Epithelial cell of prostate (primary cell): ENCODE data around the gene MYRIP.

Experiments
- DNase-seq: peaks from one replicate; pipeline ENCODE4 v3.0.0-alpha.2; 2011; ENCODE audit warnings: low read depth, low spot score
- H3K27ac ChIP-seq: fragments of 450-650 bp; 2 replicates; pipeline ENCODE4 v1.5.1; 2017; ENCODE audit warnings: mild to moderate bottlenecking

MYRIP gene

DNA sequence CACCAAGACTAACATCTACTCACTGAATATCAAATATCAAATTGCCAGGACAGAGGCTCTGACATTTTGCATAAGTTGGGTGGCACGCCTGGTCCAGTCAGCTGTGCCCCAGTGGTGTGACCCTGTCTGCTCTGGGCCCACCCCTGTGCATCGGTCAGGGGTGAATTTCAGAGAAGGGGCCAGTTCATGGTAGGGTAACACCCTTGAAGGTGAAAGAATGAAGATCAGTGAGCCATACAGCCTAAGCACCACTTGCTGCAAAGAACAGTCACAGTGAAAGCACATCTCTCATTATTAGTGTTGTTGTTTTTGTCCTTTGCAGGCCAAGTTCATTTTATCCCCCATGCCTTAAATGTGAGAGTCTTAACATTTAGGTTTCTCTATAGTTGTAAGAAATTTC, 86.8 kb downstream of the MYRIP start:
- DNase-seq: no peak
- no peak overlapping the region for H3K27ac ChIP-seq

DNA sequence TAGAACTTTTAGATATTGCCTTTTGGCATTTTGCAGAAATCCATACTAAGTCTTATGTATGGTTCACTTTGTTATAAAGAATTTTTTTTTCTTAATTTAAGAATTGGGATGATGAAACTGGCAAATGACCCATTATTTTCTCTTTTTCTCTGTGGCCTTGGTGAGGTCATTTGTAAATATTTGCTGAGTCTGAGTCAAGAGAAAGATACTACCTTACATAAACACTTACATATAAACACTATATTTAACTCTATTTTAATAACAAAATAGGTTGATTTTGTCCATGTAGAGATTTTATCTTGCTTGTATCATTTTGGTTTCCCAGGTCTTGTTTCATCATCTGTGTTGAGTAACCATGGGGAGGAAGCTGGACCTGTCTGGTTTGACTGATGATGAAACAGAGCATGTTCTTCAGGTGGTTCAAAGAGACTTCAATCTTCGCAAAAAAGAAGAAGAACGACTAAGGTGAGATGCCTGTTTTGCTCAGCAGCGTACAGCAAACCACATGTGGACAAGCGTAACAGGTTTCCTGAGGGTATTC, 91.1 kb downstream of the MYRIP start:
- H3K27ac ChIP-seq: no peak overlapping the region

DNA sequence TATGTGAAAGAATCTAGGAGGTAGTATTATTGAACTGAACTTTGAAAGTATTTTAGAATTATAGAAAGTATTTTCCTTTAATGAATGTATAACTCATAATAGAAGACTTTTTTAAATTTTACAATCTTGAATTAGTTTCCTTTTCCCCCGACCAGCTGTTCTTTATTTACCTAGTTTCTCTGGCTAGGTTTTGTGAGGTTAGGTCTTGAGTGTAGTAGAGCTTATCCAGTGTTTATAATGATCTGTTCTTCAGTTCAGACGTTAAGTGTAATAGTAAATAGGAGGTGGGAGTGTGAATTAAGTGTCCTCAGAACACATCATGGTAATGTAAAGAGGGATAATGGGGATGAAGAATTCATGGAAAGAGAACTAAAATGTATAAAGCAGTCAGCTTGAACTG, 93.8 kb downstream of the MYRIP start:
- no peak overlapping the region for H3K27ac ChIP-seq
- DNase-seq: no peak

More for the DNA sequence above, 91.1 kb downstream of the MYRIP start:
- no peak for DNase-seq

DNA sequence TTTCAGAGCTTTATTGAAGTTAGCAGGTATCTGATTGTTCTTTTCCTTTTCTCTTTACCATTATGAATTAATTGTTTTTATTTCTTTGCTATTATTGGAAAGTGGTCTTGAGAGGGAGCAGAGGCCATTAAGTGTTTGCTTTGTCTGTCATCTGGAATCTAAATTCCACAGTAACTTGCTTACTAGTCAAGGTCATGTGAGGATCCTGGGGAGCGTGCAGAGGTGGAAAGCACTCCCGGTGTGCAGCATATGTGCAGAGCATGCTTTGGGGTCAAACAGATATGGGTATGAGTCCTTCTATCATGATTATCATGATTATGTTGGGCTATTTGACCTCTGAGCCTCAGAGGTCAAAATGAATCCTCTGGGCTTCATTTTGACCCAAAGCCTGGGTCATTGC, 96.4 kb downstream of the MYRIP start:
- no peak overlapping the region for H3K27ac ChIP-seq
- DNase-seq: no peak

DNA sequence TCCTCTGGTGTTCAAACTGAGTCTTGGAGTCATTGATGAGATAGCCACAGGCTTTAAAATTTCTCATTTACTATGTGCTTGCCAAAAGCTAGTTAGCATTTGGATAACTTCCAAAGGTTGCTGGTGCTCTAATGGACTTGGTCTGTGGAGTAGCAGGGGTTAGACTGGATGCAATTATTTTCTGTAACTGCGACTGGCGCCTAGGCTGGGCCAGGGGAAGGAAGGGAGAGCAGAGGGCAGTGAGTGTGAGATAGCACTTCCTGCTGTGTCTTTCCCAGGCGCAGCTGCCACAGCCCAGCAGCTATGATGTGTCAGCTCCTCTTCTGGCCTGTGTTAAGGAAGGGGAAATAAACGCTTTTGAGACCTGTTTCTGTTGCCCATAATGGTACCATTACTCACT, 98.6 kb downstream of the MYRIP start:
- DNase-seq: no peak
- no peak overlapping the region for H3K27ac ChIP-seq

DNA sequence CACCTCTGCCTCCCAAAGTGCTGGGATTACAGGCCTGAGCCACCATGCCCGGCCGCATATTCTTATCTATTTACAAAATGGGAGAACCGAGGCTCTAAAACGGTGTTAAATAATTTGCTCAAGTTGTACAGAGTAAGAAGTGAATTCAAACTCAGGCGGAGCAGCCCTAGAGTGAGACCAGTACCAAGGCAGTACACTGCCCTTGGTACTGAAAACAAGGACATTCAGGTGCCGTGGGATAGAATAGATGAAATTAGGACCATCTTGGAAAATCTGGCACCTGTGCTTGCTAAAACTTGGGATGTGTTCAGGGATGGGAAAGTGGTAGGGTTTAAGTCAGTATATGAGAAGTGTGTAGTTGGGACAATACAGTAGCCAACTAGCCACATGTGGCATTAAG, 100.7 kb downstream of the MYRIP start:
- H3K27ac ChIP-seq: no peak overlapping the region
- no peak for DNase-seq

DNA sequence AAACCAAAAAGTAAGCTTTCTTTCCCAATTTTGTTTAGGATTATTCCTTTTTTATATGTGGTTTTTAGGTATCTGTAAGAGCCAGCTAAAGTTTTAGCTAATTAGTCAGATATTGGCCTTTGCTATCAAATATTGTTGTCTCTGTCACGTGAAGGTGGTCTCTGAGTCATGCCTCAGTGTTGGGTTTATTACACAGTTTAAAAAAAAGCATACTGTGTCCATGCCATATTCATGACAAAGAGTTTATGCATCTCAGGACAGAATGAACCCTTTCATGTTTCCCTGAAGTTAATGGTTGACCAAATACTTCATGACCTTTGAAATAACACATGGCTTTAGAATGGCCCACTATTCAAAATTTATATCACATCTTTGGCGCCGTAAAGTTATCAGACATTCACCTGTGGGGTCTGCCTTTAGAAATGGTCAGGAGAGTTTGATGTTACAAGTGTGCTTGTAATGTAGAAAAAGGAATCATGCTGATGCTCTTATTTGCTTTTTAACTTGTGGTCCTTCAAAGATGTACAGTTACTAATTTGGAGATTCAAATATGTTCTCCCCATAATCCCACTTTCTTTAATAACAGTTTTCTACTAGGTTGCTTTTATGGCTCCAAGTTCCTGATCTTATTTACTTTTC, 101.5 kb downstream of the MYRIP start:
- peak overlapping the region; percentile 15 for H3K27ac ChIP-seq
- DNase-seq: no peak

DNA sequence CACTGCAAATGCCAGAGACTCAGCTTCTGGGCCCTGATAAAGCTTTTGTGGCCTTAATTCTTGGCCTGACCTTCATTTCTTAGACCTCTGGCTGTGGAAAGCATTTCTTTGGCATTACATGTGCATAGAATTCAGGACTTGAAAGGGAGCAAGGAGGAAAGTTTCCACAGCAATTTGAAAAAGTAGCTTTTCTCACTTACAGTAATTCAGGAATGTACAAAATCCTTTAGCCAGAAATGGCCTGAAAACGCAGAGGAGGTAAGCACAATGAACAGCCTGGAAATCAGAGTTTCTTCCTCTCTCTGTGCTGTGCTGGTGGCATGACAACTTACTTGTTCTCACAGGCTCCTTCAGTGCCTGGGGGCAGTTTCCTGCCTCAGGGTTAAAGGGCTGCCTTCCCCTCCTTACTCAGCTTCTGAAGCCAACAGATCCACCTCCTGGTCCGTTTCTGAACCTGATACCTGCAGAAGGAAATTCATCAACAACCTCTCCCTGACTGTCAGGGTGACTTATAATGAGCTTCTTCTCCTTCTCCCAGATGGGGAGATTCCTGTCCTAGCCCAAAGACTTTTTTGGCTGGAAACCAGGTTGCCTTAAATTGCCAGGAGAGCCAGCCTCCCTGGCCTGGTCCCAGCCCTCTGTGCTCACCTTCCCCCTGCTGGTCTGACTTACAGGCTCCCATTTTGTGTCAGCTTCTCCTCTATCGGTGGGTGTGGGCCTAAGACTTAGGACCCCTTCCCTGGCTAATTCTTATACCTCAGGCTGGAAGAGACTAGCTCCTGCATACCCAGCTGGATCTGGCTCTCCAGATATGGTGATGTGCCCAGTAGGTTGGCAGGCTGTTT, 102.3 kb downstream of the MYRIP start:
- H3K27ac ChIP-seq: peak overlapping the region; percentile 15
- DNase-seq: no peak

DNA sequence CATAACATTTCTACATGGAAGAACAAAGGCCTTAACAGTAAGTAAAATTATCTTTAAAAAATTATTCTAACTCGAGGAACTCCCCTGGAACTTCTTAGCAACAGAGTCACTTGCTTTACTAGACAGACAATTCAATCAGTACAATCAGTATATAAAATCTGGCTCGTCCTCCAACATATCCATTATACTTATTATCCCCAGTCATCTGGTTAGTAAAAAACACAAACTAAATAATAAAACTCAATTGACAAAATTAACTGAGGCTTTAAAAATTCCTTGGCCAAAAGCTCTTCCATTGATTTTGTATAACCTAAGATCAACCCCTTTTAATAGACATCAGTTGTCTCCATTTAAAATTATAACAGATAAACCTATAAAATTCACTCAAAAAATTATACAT, 105.6 kb downstream of the MYRIP start:
- no peak for DNase-seq
- H3K27ac ChIP-seq: no peak overlapping the region

DNA sequence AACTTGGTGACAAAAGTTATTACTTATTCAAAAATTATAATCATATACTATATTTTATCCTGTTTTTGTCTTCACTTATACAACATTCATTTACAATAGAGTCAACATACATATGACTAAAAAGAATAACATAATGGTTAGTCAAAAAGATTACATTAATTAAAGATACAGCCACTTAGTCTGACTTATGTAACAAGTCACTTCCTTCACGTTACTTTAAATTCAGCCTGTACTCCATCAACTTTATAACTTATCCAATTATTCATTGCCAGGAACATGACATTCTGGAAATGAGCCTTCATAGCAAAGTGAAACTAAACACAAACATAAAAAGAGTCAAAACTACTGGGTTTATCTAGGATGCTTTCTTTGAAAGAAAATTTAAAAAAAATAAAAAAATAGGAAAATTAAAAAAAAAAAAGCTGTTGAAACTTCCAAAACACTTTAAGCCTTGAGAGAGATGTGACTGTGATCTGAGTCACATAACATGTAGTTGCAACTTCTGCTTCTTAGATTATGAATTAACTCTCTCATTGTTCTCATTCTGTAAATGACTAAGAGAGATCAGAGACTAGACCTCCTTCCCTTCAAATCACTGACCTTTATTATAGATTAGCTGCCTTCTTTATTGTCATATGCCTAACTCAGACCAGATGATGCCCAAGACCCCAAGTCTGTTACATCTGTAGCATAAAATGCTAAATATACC, 107.8 kb downstream of the MYRIP start:
- DNase-seq: no peak
- H3K27ac ChIP-seq: peak overlapping the region; percentile 64

DNA sequence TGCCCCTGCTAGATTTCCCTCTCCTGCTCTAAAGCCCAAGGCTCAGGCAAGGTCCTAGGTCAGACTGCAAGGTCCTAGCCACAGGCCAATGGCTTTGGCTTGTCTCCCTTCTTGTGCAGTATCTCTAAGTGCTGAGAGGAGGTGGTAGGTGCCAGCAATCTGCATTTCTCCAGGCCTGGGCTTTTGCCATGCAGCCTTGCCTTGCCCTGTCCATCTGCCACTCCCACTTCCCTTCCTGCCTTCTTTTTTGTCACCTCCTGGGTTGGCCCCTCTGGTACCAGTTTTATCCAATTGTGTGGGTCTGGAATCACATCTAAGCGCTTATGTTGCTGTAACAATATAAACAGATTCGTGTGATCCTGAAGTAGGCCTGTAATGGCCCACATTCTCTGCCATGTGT, 109.9 kb downstream of the MYRIP start:
- no peak for DNase-seq
- H3K27ac ChIP-seq: no peak overlapping the region

DNA sequence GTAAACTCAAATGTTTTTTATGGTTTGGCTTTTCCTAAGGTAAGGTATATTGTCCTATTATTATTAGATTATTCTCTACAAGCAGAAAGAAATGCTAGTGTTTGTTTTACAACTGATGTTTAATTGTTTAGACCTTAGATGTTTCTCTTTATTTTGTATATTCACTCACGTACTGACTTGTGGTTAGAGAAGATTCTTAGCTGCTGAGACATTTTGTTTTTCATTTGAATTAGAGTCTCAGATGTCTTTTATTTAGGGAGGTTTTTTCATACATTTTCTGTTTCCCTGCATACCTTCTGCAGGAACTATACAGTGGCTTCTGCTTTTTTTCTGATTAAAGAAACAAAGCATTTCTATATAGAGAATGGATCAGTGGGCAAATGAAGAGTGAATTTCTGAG, 110.9 kb downstream of the MYRIP start:
- no peak overlapping the region for H3K27ac ChIP-seq
- DNase-seq: no peak

DNA sequence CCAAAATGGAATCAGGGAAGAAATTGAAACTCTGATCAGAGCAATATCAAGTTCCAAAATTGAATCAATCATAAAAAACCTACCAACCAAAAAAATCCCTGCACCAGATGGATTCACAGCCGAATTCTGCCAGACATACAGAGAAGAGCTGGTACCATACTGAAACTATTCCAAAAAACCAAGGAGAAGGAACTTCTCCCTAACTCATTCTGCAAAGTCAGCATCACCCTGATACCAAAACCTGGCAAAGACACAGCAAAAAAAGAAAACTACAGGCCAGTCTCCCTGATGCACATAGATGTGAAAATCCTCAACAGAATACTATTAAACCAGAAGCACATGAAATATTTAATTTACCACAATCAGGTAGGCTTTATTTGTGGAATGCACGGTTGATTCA, 118.1 kb downstream of the MYRIP start:
- no peak for DNase-seq
- H3K27ac ChIP-seq: no peak overlapping the region

DNA sequence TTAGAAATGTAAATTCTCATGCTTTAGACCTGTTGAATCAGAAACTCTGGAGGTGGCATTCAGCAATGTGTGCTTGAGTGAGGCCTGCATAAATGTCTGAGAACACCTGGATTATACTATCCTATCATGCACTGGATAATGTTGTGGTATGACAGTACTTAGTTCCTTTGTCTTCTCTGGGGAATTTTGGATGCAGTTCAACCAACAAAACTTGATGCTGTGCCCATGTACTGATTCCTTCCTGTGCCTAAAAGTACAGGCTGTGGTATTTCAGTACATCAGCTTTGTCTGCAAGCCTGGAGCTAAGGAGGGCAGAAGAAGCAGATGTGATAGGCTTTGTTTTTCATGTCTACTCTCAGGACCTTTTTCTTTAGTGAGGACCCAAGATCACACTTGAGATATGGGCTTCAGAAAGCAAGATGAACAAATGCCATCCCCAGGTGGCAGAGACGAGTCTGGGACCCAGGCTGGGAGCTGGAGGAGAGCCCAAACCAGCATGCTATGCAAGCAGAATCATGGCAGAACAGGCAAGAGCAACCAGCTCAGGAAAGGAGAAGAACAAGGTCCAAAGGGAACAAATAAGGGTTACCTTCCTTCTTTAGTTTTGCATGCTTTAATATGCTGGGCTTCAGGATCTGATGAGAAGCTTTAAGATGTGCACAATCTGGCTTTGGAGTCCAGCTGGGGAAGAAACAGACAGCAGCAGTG, 124.7 kb downstream of the MYRIP start:
- H3K27ac ChIP-seq: no peak overlapping the region
- no peak for DNase-seq

DNA sequence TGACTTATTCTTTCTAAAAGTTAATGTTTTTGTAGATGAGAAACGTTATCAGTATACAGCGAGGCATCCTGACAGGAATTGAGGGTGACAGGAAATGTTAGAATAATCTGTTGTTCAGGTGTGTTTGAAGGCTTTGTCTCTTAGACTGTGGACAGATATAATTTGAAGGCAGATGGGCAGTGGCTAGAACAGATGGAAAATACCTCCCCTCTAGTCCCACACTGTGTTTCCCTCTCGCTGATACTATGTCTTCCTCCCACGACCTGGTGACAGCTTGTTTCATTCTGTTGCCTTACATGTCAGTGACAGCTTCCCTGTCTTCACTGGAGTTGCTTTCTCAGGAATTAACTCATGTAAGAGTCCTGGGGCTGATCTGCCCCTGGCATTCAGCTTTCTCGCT, 125.3 kb downstream of the MYRIP start:
- no peak overlapping the region for H3K27ac ChIP-seq
- DNase-seq: no peak

DNA sequence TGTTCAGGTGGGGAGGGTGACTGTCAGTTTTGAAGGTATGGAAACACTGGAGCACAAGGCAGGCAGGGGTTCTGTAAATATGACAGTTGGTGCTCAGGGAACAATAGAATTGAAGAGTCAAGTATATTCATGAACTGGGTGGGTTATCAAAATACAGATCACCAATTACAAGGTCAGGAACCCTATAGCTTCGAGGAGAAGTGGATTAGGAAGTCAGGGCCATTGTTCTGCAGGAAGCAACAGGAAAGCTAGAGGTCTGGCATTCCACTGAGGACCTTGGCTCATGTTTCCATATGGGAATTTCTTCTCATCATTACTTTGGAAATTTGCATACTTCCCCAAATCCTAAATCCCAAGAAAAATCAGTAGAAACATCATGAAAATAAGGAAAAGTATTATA, 125.9 kb downstream of the MYRIP start:
- DNase-seq: no peak
- H3K27ac ChIP-seq: no peak overlapping the region

DNA sequence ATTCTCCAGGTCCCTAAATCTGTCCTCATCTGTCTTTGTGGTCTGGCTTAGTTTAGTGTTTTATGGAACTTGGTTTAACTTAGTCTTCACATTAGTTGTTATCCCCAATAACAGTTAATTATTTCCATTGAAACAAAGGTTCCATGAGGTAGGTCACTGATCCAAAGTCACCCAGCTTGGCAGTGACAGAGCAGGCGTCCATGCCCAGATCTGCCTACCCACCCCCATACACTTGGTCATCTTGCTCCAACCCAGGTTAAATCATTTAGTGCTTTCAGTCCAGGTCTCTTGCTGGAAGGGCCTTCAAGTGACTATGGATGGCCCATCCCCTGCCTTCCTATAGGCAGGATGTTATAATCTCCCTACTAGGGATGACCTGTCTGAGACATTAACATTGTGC, 127.4 kb downstream of the MYRIP start:
- DNase-seq: no peak
- H3K27ac ChIP-seq: no peak overlapping the region

DNA sequence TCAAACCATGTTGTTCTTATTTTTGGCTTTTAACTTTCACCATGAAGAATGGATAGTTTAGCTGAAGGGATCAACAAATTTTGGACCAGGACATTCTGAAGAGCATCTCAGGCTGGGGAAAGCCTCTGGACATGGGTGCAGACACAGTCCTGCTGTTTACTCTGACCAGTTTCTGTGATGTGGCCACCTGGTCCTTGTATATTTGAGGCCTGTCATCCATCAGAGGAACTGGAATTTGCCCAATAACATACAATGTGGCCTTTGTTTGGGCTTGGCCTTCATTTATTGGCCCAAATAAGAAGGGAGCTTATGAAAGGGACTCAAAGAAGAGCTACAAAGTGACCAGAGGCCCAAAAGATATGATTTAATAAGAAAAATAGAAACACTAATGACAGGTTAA, 127.9 kb downstream of the MYRIP start:
- H3K27ac ChIP-seq: no peak overlapping the region

DNA sequence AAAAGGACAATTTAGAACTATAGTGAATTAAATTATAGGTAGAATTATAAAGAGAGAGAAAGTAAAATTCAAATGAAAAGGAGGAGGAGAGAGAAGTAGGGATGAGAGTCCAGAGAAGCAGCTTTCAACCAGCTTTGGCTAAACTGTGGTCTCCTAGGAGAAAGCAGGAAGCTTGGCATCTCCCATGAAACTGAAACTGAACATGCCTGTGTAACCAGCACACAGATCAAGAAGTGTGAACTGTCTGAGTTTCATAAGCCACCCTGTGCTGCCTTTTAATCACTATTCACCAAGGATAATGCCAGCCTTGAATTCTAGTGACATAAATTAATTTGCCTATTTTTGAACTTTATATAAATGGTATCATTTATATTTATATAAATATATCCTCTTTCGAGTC, 128.5 kb downstream of the MYRIP start:
- no peak overlapping the region for H3K27ac ChIP-seq

More for the DNA sequence above, 127.9 kb downstream of the MYRIP start:
- DNase-seq: no peak

DNA sequence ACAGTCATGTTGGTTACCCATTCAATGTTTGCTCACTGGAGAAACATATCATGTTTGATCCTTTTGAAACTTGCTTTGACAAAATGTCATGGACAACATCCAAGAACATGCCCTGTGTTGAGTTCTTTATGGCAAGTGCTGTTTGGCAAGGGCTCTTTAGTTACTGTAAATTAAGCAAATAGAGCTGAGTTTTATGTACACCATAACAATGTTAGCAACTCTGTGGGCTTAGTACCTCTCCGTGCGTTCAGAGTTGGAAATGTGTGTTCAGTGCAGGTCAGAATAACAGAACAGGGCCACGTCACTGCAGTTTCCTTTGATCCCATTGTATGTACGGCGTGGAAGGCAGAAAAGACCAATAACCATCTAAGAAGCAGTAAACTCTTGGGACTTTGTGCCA, 132.5 kb downstream of the MYRIP start:
- H3K27ac ChIP-seq: no peak overlapping the region

More for the DNA sequence above, 128.5 kb downstream of the MYRIP start:
- DNase-seq: no peak

More for the DNA sequence above, 132.5 kb downstream of the MYRIP start:
- no peak for DNase-seq
